ENCODE results near the gene FOXN3. TPM values are rescaled to one million over a fixed set of nuclear protein-coding genes. Genes with fewer than 3 reads are reported as not detected.

FOXN3 gene
- total and polyA plus RNA-seq, 9 donors: 56.9 to 172 (median 99.2) TPM

- WGBS, 3 donors: 92 to 98% (median 96%) methylated on average over 3 of the region's 3 CpGs
- Histone ChIP-seq H3K4me1 (ENCODE audit: insufficient read depth) (peaks cover 11% of the 10 kb centered on the region), H3K4me3 (no peak overlapping the region), H3K27me3 (no peaks in the 10 kb centered on the region), H3K9me3 (no peaks in the 10 kb centered on the region), H3K36me3 (no peaks in the 10 kb centered on the region), H3K27ac (no peak overlapping the region)
- no peak for DNase-seq
- intact Hi-C loops (cut with DNase I): no loop called here
- no peak for TF ChIP-seq POLR2A (IDR thresholded peaks at IDR 0.05)
Measured at GRCh38 chr14:89377544-89377943, 39.5 kb downstream of the FOXN3 start.

GRCh38 chr14:89374908-89375307 is 42.1 kb downstream of the FOXN3 start:
- Histone ChIP-seq H3K4me3 (no peak overlapping the region), H3K27me3 (no peaks in the 10 kb centered on the region), H3K9me3 (no peaks in the 10 kb centered on the region), H3K36me3 (no peaks in the 10 kb centered on the region), H3K4me1 (ENCODE audit: insufficient read depth) (peaks cover 14% of the 10 kb centered on the region), H3K27ac (no peak overlapping the region)
- TF ChIP-seq POLR2A (IDR thresholded peaks at IDR 0.05) (no peak), CTCF (IDR thresholded peaks at IDR 0.05) (no peak), EP300 (IDR thresholded peaks at IDR 0.05) (no peak)
- 92 to 95% (median 94%) methylated on average over 3 of the region's 3 CpGs for WGBS, 3 donors
- no peak for DNase-seq
- intact Hi-C loops (cut with DNase I): no loop called here

GRCh38 chr14:89373185-89373584 is 43.8 kb downstream of the FOXN3 start:
- intact Hi-C loops (cut with DNase I): no loop called here
- H3K4me3 ChIP-seq: no peak overlapping the region
- TF ChIP-seq EP300 (IDR thresholded peaks at IDR 0.05) (no peak), CTCF (IDR thresholded peaks at IDR 0.05) (no peak), POLR2A (IDR thresholded peaks at IDR 0.05) (no peak)
- no peak overlapping the region for H3K27ac ChIP-seq
- H3K36me3 ChIP-seq: no peaks in the 10 kb centered on the region
- no peaks in the 10 kb centered on the region for H3K27me3 ChIP-seq
- no peaks in the 10 kb centered on the region for H3K9me3 ChIP-seq
- no peak for DNase-seq
- WGBS, 3 donors: 90 to 95% (median 94%) methylated on average over 2 of the region's 2 CpGs
- H3K4me1 ChIP-seq (ENCODE audit: insufficient read depth): peaks cover 12% of the 10 kb centered on the region

- no peak for TF ChIP-seq CTCF (IDR thresholded peaks at IDR 0.05)
- no peak for TF ChIP-seq EP300 (IDR thresholded peaks at IDR 0.05)
- no peak for TF ChIP-seq POLR2A (IDR thresholded peaks at IDR 0.05)
- no peak for DNase-seq
- H3K4me3 ChIP-seq: no peak overlapping the region
- H3K9me3 ChIP-seq: no peaks in the 10 kb centered on the region
- H3K27ac ChIP-seq: no peak overlapping the region
- no peaks in the 10 kb centered on the region for H3K27me3 ChIP-seq
- intact Hi-C loops (cut with DNase I): no loop called here
- H3K4me1 ChIP-seq (ENCODE audit: insufficient read depth): peaks cover 17% of the 10 kb centered on the region
- H3K36me3 ChIP-seq: no peaks in the 10 kb centered on the region
- 30 to 57% (median 35%) methylated on average over 2 of the region's 2 CpGs for WGBS, 3 donors
Measured at GRCh38 chr14:89372512-89372883, 44.5 kb downstream of the FOXN3 start.

- Histone ChIP-seq H3K27ac (no peak overlapping the region), H3K4me3 (no peak overlapping the region), H3K9me3 (no peaks in the 10 kb centered on the region), H3K27me3 (no peaks in the 10 kb centered on the region), H3K36me3 (no peaks in the 10 kb centered on the region), H3K4me1 (ENCODE audit: insufficient read depth) (peaks cover 22% of the 10 kb centered on the region)
- intact Hi-C loops (cut with DNase I): no loop called here
- DNase-seq: no peak
- no peak for TF ChIP-seq POLR2A (IDR thresholded peaks at IDR 0.05)
- no peak for TF ChIP-seq CTCF (IDR thresholded peaks at IDR 0.05)
- no peak for TF ChIP-seq EP300 (IDR thresholded peaks at IDR 0.05)
- 69 to 72% (median 70%) methylated on average over 10 of the region's 10 CpGs for WGBS, 3 donors
Measured at GRCh38 chr14:89371585-89372511, 45.2 kb downstream of the FOXN3 start.

Data from ovary (tissue), 9 donors.